Measurements from ENCODE around the gene CHID1. TPM values are rescaled to one million over a fixed set of nuclear protein-coding genes. Genes with fewer than 3 reads are reported as not detected.

Gene CHID1
- total RNA-seq, 4 donors from 2014 or later = 56.6 to 90.5 (median 79.8) TPM

DNA sequence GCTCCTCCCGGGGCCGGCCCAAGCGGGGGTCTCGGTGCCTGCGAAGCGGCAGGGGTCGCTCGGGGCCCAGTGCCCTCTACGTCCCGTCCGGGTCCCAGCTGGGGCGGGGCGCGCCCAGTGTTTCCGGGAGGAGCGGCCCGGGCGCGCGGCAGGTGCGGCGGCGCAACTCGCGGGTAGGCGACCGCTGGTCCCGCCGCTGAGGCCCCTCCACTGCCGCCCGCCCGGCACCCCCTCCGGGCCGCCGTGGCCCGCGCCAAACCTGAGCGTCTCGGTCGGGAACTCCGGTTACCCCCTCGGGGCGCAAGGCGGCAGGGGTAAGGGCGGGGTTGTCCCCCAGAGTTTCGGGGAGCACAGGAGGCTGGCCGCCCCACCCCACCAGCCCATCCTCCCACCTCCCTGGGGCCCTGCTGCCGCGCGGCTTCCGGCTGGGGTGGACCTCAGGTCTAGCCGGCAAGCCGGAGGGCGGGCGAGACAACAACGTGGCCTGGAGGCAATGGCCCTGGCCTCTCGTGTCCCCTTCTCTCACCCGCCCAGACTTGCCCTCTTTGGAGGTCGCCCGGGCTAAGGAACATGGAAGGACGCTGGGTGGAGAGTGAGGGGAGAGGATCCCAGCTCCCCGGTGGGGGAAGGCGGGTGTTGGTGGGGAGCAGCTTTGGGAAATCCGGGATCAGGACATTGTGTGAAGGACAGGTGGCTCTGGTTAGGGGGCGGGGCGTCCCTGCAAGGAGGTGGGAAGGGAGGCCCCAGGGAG lies 83.3 kb downstream of the CHID1 start:
- TF ChIP-seq, protein P1, sequence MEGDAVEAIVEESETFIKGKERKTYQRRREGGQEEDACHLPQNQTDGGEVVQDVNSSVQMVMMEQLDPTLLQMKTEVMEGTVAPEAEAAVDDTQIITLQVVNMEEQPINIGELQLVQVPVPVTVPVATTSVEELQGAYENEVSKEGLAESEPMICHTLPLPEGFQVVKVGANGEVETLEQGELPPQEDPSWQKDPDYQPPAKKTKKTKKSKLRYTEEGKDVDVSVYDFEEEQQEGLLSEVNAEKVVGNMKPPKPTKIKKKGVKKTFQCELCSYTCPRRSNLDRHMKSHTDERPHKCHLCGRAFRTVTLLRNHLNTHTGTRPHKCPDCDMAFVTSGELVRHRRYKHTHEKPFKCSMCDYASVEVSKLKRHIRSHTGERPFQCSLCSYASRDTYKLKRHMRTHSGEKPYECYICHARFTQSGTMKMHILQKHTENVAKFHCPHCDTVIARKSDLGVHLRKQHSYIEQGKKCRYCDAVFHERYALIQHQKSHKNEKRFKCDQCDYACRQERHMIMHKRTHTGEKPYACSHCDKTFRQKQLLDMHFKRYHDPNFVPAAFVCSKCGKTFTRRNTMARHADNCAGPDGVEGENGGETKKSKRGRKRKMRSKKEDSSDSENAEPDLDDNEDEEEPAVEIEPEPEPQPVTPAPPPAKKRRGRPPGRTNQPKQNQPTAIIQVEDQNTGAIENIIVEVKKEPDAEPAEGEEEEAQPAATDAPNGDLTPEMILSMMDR (IDR thresholded peaks at IDR 0.05) = no peak
- DNase-seq (ENCODE audit: low spot score) (no peak), ATAC-seq (ENCODE audit: low FRiP score) (no peak)

DNA sequence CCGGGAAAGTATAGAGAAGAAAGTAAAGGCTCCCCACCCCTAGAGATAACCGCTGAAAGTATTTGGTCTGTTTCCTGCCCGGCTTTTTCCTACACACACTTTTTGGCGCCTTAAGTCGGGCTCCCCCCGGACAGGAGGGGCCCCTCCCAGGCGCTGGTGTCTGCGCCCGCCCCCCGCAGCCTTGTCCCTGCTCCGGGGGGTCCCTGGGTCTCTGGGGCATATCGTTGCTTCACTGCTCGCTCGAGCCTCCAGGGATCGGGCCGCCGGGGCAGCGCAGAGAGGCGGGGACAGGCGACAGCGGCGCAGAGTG lies 83.8 kb downstream of the CHID1 start:
- DNase-seq (ENCODE audit: low spot score) = no peak
- ATAC-seq (ENCODE audit: low FRiP score) = no peak
- TF ChIP-seq, protein P1 (IDR thresholded peaks at IDR 0.05) = no peak

DNA sequence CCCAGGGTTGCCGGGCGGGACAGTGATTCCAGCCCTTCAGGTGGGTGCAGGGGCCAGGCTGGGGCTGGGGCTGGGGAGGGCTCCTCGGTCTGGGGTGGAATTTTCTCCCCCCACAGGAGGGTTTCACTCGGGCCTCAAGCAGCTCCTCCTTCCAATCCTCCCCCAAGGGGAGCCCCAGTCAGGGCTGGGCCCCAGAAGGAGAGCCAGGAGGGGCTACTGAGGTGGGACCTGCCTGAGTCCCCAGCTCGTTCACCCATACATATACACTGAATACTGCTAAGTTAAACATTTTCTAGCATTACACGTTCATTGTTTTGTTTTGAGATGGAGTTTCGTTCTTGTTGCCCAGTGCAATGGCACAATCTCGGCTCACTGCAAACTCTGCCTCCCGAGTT lies 84.4 kb downstream of the CHID1 start:
- DNase-seq (ENCODE audit: low spot score) (no peak), ATAC-seq (ENCODE audit: low FRiP score) (no peak)
- TF ChIP-seq, protein P1 (IDR thresholded peaks at IDR 0.05) = no peak

- DNase-seq (ENCODE audit: low spot score) (no peak), ATAC-seq (ENCODE audit: low FRiP score) (no peak)
- TF ChIP-seq, protein P1 (IDR thresholded peaks at IDR 0.05) = no peak
These were observed 85.0 kb downstream of the CHID1 start for GRCh38 chr11:825366-826226.

DNA sequence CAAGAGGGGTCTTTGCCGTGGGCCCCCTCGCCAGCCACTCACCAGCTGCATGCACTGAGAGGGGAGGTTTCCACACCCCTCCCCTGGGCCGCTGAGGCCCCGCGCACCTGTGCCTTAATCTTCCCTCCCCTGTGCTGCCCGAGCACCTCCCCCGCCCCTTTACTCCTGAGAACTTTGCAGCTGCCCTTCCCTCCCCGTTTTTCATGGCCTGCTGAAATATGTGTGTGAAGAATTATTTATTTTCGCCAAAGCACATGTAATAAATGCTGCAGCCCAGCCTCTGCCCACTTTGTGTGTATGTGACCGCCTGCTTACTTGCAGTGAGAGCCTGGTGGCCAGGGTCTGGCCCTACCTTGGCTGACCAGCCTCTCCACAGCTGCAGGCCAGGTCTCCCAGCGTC lies 85.7 kb downstream of the CHID1 start:
- TF ChIP-seq, protein P1 (IDR thresholded peaks at IDR 0.05) = no peak
- DNase-seq (ENCODE audit: low spot score) (no peak), ATAC-seq (ENCODE audit: low FRiP score) (no peak)

DNA sequence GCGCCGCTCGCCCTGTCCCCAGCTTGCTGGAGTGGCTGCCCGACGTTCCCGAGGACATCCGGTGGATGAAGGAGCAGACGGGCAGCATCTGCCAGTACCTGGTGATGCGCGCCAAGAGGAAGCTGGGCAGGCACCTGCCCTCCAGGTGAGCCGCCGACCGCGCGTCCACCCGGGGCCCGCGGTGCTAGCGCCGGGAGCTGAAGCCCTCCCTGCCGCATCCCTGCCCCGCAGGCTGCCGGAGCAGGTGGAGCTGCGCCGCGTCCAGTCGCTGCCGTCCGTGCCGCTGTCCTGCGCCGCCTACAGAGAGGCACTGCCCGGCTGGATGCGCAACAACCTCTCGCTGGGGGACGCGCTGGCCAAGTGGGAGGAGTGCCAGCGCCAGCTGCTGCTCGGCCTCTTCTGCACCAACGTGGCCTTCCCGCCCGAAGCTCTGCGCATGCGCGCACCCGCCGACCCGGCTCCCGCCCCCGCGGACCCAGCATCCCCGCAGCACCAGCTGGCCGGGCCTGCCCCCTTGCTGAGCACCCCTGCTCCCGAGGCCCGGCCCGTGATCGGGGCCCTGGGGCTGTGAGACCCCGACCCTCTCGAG lies 86.2 kb downstream of the CHID1 start:
- ATAC-seq (ENCODE audit: low FRiP score) (no peak), DNase-seq (ENCODE audit: low spot score) (no peak)
- TF ChIP-seq, protein P1 (IDR thresholded peaks at IDR 0.05) = no peak
